GM18873 (cell line): ENCODE results near the gene CCDC80.
"Not testable (repeated sequence)": the region's sequence is repeated elsewhere in the genome, so short reads cannot be mapped to it uniquely, and the experiment has no call there.

ENCODE experiments used
- ATAC-seq: cut with Tn5 transposase; IDR thresholded peaks from one replicate; pipeline ENCODE4 v1.9.1; 2021; ENCODE audit warnings: mild to moderate bottlenecking, moderate library complexity, moderate number of reproducible peaks; ENCODE audit not compliant: unreplicated experiment, low FRiP score

Gene CCDC80

GRCh38 chr3:112597945-112598344 lies 43.0 kb downstream of the CCDC80 start:
- ATAC-seq: no peak

GRCh38 chr3:112594856-112595255 lies 46.1 kb downstream of the CCDC80 start:
- ATAC-seq: no peak

DNA sequence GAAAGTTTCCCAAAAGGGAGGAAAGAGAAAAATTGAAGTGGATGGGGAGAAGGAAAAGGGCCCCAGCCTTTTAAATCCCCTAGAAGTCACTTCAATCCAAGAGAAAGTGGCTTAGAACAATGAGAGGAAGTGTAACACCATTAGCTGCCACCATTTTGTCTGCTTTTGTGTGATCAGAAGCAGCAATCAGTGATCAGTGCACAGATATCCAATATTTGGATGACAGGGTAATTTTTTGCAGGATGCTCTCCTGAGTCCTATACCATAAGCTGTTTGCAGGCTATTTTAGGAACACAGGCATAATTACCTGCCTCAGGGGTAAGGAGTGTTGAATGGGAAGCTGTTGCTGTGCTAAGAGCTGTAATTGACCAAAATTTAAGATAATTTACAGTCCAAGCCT lies 47.7 kb downstream of the CCDC80 start:
- ATAC-seq: no peak

GRCh38 chr3:112587336-112587735 lies 53.6 kb downstream of the CCDC80 start:
- no peak for ATAC-seq

- no peak for ATAC-seq
These were observed 55.2 kb downstream of the CCDC80 start for GRCh38 chr3:112585782-112586181.

GRCh38 chr3:112583105-112583504 lies 57.8 kb downstream of the CCDC80 start:
- ATAC-seq: no peak

- no peak for ATAC-seq
These were observed 58.6 kb downstream of the CCDC80 start for GRCh38 chr3:112582244-112582874.

DNA sequence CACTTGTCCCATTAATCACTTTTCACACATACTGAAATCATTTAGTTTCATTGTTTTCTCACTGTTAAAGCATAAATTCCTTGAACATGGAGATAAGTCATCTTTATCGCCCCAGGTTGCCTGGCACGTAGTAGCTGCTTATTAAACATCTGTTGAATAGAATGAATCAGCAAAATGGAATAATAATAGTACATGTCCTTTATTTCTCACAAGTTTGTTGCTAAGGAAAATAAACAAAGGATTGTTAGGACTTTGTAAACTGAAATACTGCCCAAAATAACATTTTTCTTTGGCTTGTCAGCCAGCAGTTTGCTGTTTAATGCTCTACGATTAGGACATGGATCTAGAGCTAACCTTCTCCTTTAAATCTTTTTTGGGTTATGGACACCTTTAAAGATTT lies 61.2 kb downstream of the CCDC80 start:
- ATAC-seq: no peak

GRCh38 chr3:112579232-112579631 lies 61.7 kb downstream of the CCDC80 start:
- no peak for ATAC-seq

DNA sequence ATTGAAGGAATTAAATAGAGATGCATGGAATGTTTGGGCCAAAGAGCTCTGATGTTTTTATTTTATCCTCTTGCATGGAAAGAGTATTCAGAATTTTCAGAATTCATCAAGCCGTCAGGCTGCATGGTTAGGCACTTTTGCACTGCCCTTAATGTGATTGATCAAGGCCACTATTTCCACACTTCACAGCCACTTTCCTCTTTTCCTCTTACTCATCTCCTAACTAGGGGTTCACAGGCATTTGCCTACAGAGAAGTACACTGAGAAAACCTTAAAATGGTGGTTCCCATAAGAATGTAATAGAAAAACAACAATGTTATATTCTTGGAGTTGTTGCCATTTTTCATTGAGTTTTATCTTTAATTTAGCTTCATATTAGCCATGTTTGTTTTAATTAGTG lies 68.2 kb downstream of the CCDC80 start:
- ATAC-seq: no peak

- no peak for ATAC-seq
These were observed 71.7 kb downstream of the CCDC80 start for GRCh38 chr3:112569265-112569664.

DNA sequence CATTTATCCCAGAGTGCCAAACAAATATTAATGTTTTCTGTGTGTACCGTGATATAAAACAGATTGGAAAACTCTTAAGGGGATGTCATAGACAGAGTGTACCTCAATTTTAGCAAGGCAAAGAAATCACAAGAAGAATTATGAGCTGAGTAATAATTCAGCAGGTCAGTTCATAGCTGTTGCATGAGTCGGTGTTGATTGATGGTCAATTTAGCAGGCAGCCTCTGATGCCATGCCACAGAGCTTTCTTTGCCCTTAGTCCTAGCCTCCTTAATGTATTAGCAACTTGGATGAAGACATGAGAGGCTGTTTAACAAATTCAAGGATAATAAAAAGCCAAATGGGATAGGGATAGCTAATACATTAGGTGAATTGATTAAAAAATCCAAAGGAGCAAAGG lies 72.3 kb downstream of the CCDC80 start:
- no peak for ATAC-seq

GRCh38 chr3:112564940-112565305 lies 76.0 kb downstream of the CCDC80 start:
- ATAC-seq: no peak

- not testable (repeated sequence) for ATAC-seq
These were observed 76.5 kb downstream of the CCDC80 start for GRCh38 chr3:112564247-112564939.

DNA sequence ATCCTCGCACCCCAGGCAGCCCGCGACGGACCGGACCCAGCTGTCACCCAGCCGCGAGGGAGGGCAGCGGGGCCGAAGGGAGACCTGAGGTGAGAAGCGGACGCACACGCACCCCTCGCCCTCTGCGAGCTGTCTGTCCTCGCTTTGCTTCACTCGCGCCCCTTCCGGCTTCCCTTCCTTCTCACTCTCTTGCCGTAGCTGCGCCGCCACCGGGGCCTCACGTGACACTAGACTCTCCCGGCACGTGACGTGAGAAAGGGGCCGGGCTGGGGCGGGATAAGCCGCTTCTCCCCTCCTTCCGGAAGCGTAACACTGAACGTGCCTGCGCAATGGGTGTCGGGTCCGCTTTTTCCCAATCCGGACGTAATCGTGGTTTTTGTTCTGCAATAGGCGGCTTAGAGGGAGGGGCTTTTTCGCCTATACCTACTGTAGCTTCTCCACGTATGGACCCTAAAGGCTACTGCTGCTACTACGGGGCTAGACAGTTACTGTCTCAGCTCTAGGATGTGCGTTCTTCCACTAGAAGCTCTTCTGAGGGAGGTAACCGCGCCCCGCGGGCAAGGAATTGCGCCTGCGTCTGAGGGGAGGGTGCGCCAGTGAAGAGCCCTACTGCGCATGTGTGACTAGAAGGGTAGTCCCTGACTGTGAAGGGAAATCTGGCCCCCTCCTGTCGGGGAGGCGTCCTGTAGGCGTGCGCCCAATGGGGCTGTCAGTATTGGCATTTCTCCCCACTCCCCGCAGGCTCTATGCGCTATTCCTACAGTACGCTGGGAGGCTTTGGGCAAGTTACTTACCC lies 79.0 kb downstream of the CCDC80 start, which contains the start of the genes ATG3 and SLC35A5:
ATG3 (minus strand) TSS at position 229 of the 796 bp plus-strand sequence. CDS start 434 bp downstream, outside the sequence.
SLC35A5 (plus strand) TSS at position 312 of the 796 bp plus-strand sequence. CDS start 1,359 bp downstream, outside the sequence.
- peak; percentile 74 for ATAC-seq

- ATAC-seq: peak; percentile 37
These were observed 79.5 kb downstream of the CCDC80 start for GRCh38 chr3:112561484-112561733.

DNA sequence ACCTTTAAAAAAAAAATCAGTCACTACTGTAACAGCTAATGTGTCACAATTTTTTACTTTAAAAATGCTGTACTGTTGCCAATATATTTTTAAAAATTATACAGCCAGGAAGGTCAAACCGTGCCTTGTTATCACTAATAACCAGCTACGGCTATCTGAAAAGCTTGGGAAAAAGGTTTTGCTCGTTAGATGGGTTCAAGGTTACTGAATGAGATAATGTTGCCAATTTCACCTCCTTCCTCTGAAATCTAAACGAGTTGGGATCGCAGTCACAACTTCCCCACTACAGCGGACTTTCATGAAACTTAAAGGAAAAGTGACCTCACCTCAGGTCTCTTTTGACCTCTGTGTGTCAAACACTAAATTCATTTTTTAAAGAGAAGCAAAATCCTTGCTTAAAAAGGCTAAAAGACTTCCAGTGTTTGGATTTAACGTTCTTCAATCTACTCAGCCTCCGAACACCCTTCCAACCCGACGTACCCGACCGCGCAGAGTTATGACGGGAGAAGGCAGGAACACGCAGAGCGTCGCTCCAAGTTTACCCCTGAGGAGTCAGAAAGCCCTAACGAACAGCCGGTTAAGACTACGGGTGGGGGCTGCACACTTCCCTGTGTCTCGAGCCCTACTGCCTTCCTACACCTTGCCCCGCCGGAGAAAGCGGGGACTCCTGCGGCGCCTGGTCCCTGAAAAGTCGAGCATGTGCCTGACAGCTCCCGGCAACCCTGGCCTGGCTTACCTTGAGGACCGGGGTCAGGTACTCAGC lies 80.0 kb downstream of the CCDC80 start:
- peak; percentile 17 for ATAC-seq

GRCh38 chr3:112560307-112560706 lies 80.6 kb downstream of the CCDC80 start:
- no peak for ATAC-seq

DNA sequence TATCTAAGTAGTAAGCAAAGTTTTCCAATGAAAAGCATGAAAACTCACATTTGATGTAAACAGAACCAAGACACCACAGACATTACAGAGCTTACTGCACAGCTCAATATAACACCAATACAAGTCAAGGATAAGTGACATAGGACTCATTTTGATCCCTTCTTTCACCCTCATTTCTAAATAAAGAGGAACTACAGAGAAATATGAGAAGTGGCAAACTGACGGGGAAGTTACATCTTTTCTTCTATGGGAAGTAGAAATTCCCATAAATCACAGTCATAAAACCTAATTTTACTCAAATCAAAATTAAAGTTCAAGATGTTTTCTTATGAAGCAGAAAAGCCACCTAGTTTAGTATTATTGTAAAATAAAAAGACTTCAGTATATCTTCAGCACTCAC lies 83.0 kb downstream of the CCDC80 start:
- no peak for ATAC-seq

DNA sequence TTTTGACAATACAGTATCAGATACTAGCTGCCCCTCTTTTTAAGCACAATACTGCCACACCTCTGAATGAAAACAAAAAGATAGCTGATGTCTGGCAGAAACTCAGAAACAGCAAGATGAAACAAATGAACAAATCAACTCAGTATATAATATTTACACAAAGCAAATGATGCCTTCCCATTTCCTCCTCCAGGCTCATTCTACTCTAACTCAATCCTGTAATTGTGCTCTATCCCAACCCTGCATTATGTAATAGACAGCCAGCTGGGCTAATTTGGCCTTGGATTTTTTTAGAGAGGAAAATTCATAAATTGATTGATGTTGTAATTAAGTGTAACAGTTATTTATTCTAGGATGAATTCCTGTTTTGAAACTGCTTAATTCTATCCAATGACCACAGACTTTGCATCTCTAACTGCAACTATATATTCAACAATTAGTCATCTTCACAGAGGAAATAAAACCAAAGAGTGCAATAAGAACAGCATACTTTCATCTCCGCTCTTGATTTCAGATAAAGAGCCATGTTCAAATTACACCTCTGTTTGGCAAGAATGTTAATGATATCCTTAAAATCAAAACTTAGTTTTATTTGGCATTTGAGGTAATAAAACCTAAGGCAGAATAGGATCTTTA lies 85.3 kb downstream of the CCDC80 start:
- ATAC-seq: no peak
